ENCODE data around the gene SLC22A2. TPM values are rescaled to one million over a fixed set of nuclear protein-coding genes. Genes with fewer than 3 reads are reported as not detected.

Gene SLC22A2
- total and polyA plus RNA-seq, 4 donors: not detected

GRCh38 chr6:160273750-160274149, 15.1 kb upstream of the SLC22A2 start (continued):
- no peak for TF ChIP-seq FOXA1 (IDR thresholded peaks at IDR 0.05)
- TF ChIP-seq YY1 (IDR thresholded peaks at IDR 0.05): no peak
- TF ChIP-seq HNF4G (IDR thresholded peaks at IDR 0.05): no peak
- TF ChIP-seq GABPA (IDR thresholded peaks at IDR 0.05 in 1 of 2, conservative IDR thresholded peaks at IDR 0.05 in 1 of 2): no peak

GRCh38 chr6:160273196-160273595, 14.6 kb upstream of the SLC22A2 start:
- Histone ChIP-seq H3K27me3 (ENCODE audit: control insufficient read depth in 4 of 4, insufficient read depth in 4 of 4, low read length in 3 of 4) (no peaks in the 10 kb centered on the region), H3K9ac (ENCODE audit: low read depth in 1 of 2, low read length in 2 of 2) (no peak overlapping the region), H3K9me3 (ENCODE audit: control insufficient read depth in 4 of 4, low read length in 3 of 4) (no peaks in the 10 kb centered on the region), H3K4me1 (ENCODE audit: control insufficient read depth in 4 of 4, insufficient read depth in 4 of 4, low read length in 3 of 4) (peaks cover 0 to 17% (median 13%) of the 10 kb centered on the region in 4 donors), H3K4me3 (ENCODE audit: low read depth in 1 of 3, low read length in 3 of 3) (no peak overlapping the region), H3K27ac (ENCODE audit: low read depth in 1 of 2, low read length in 2 of 2) (no peak overlapping the region), H3K36me3 (ENCODE audit: control insufficient read depth in 4 of 4, insufficient read depth in 3 of 4, low read depth in 1 of 4, low read length in 3 of 4) (no peaks in the 10 kb centered on the region)
- no peak for DNase-seq (ENCODE audit: low spot score)
- TF ChIP-seq HNF4A (conservative IDR thresholded peaks at IDR 0.05) (no peak), RXRA (IDR thresholded peaks at IDR 0.05) (no peak), CTCF (IDR thresholded peaks at IDR 0.05; ENCODE audit: low read depth, low read length, missing input control) (no peak), FOXA2 (IDR thresholded peaks at IDR 0.05) (no peak), NR2F2 (IDR thresholded peaks at IDR 0.05) (no peak), SP1 (IDR thresholded peaks at IDR 0.05) (no peak), HNF4G (IDR thresholded peaks at IDR 0.05) (no peak), FOXA1 (IDR thresholded peaks at IDR 0.05) (no peak), GABPA (IDR thresholded peaks at IDR 0.05 in 1 of 2, conservative IDR thresholded peaks at IDR 0.05 in 1 of 2) (no peak), ATF3 (IDR thresholded peaks at IDR 0.05) (no peak), ZBTB33 (IDR thresholded peaks at IDR 0.05) (no peak), EGR1 (IDR thresholded peaks at IDR 0.05; ENCODE audit: low read depth in 2 of 2) (no peak), TAF1 (conservative IDR thresholded peaks at IDR 0.05) (no peak)

- DNase-seq (ENCODE audit: low spot score): no peak
- peaks cover 0 to 17% (median 13%) of the 10 kb centered on the region in 4 donors for H3K4me1 ChIP-seq (ENCODE audit: control insufficient read depth in 4 of 4, insufficient read depth in 4 of 4, low read length in 3 of 4)
- H3K27me3 ChIP-seq (ENCODE audit: control insufficient read depth in 4 of 4, insufficient read depth in 4 of 4, low read length in 3 of 4): no peaks in the 10 kb centered on the region
- H3K36me3 ChIP-seq (ENCODE audit: control insufficient read depth in 4 of 4, insufficient read depth in 3 of 4, low read depth in 1 of 4, low read length in 3 of 4): no peaks in the 10 kb centered on the region
- no peak overlapping the region for H3K4me3 ChIP-seq (ENCODE audit: low read depth in 1 of 3, low read length in 3 of 3)
- no peak overlapping the region for H3K27ac ChIP-seq (ENCODE audit: low read depth in 1 of 2, low read length in 2 of 2)
- H3K9me3 ChIP-seq (ENCODE audit: control insufficient read depth in 4 of 4, low read length in 3 of 4): no peaks in the 10 kb centered on the region
- TF ChIP-seq TAF1 (conservative IDR thresholded peaks at IDR 0.05) (no peak), HNF4A (conservative IDR thresholded peaks at IDR 0.05) (peak; percentile 52 to 61), FOXA1 (IDR thresholded peaks at IDR 0.05) (no peak)
- WGBS: 34% methylated on average over 2 of the region's 2 CpGs
- no peak overlapping the region for H3K9ac ChIP-seq (ENCODE audit: low read depth in 1 of 2, low read length in 2 of 2)
Measured at GRCh38 chr6:160272707-160273106, 14.1 kb upstream of the SLC22A2 start.

All from liver (tissue), 9 donors.